Measurements from ENCODE around the gene NEURL1. TPM values are rescaled to one million over a fixed set of nuclear protein-coding genes. Genes with fewer than 3 reads are reported as not detected.
"Not testable (repeated sequence)": the region's sequence is repeated elsewhere in the genome, so short reads cannot be mapped to it uniquely, and the experiment has no call there.

The NEURL1 gene
- total RNA-seq, 1 experiment from 2014 or later = 4.8 TPM

DNA sequence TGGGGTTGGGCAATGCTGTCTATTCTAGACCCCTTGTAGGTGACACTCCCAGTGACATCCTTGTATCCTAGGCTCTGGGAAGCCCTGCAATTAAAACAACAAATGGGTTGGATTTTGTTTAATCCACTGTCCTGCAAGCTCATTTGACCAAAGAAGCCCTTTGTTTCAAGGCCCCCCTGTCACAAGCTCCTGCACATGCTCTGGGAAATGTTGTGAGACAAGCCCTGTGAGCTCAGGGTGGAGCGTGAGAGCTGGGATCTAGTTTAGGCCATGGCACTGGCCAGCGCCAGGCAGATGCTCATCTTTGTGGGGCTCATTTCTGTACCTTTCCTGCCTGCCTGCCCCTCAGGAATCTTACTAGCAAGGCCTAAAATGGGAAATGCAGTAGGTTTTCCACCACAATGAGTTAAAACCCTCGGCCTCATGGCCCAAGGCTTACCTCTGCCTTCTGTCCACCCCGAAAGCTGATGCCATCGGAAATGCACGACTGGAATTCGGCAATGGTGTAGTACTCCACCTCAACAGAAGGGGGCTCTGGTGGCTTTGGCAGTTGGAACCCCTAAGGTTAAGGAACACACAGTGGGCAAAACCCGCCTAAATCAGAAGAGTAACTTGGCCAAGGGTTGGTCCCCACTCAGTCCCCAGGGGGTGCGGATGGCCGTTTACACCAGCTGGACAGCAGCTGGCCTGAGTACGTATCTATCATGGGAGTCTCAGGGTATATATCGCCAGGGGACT is 112.0 kb downstream of the NEURL1 start:
- no peaks in the 10 kb centered on the region for H4K20me1 ChIP-seq (ENCODE audit: insufficient read depth)
- no TSS peak for BruUV-seq (replicated peaks)
- ChIA-PET POLR2A (ENCODE audit: unreplicated experiment) (no interaction called here), CTCF (no interaction called here)
- no peaks in the 10 kb centered on the region for H3K9me2 ChIP-seq (ENCODE audit: insufficient read depth)
- intact Hi-C loops (cut with micrococcal nuclease; ENCODE audit: unreplicated experiment) = no loop called here
- no peak overlapping the region for H3K27ac ChIP-seq
- no peaks in the 10 kb centered on the region for H3K36me3 ChIP-seq (ENCODE audit: low read depth)
- no peaks in the 10 kb centered on the region for H3K9me3 ChIP-seq (ENCODE audit: insufficient read depth, low read depth)
- no peak for TF ChIP-seq EZH2 (IDR thresholded peaks at IDR 0.05; ENCODE audit: low read depth)
- TF ChIP-seq, protein P1, sequence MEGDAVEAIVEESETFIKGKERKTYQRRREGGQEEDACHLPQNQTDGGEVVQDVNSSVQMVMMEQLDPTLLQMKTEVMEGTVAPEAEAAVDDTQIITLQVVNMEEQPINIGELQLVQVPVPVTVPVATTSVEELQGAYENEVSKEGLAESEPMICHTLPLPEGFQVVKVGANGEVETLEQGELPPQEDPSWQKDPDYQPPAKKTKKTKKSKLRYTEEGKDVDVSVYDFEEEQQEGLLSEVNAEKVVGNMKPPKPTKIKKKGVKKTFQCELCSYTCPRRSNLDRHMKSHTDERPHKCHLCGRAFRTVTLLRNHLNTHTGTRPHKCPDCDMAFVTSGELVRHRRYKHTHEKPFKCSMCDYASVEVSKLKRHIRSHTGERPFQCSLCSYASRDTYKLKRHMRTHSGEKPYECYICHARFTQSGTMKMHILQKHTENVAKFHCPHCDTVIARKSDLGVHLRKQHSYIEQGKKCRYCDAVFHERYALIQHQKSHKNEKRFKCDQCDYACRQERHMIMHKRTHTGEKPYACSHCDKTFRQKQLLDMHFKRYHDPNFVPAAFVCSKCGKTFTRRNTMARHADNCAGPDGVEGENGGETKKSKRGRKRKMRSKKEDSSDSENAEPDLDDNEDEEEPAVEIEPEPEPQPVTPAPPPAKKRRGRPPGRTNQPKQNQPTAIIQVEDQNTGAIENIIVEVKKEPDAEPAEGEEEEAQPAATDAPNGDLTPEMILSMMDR (conservative IDR thresholded peaks at IDR 0.05) = peak; percentile 63
- H3F3A ChIP-seq (ENCODE audit: insufficient read depth, low read depth) = no peaks in the 10 kb centered on the region
- no peak overlapping the region for H3K4me3 ChIP-seq
- no peaks in the 10 kb centered on the region for H3K4me1 ChIP-seq (replicated peaks; ENCODE audit: insufficient read depth)
- H2AFZ ChIP-seq = no peak overlapping the region
- no peaks in the 10 kb centered on the region for H3K27me3 ChIP-seq (ENCODE audit: insufficient read depth, low read depth)
- peak in 1 of 2 experiments; percentile 15 for DNase-seq
- no peak overlapping the region for H3K4me2 ChIP-seq
- H3K79me2 ChIP-seq (ENCODE audit: low read depth) = no peaks in the 10 kb centered on the region

DNA sequence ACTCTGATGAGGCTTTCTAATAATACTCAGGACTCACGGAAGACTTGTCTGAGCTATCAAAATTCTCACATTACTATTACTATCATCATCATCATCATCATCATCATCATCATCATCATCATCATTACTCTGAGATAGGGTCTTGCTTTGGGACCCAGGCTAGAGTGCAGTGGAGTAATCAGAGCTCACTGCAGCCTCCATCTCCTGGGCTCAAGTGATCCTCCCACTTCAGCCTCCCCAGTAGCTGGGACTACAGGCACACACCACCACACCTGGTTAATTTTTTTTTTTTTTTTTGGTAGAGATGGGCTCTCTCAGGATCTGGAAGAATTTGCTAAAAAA is 112.6 kb downstream of the NEURL1 start:
- H3K4me2 ChIP-seq; H3K27me3 ChIP-seq (ENCODE audit: insufficient read depth, low read depth); H3K27ac ChIP-seq; DNase-seq; POLR2A ChIA-PET (ENCODE audit: unreplicated experiment); H3K4me1 ChIP-seq (replicated peaks; ENCODE audit: insufficient read depth); CTCF ChIA-PET; BruUV-seq (replicated peaks); H2AFZ ChIP-seq; H4K20me1 ChIP-seq (ENCODE audit: insufficient read depth); H3K9me3 ChIP-seq (ENCODE audit: insufficient read depth, low read depth); H3F3A ChIP-seq (ENCODE audit: insufficient read depth, low read depth); H3K4me3 ChIP-seq; intact Hi-C loops (cut with micrococcal nuclease; ENCODE audit: unreplicated experiment); H3K36me3 ChIP-seq (ENCODE audit: low read depth); H3K79me2 ChIP-seq (ENCODE audit: low read depth); H3K9me2 ChIP-seq (ENCODE audit: insufficient read depth): not testable (repeated sequence)

DNA sequence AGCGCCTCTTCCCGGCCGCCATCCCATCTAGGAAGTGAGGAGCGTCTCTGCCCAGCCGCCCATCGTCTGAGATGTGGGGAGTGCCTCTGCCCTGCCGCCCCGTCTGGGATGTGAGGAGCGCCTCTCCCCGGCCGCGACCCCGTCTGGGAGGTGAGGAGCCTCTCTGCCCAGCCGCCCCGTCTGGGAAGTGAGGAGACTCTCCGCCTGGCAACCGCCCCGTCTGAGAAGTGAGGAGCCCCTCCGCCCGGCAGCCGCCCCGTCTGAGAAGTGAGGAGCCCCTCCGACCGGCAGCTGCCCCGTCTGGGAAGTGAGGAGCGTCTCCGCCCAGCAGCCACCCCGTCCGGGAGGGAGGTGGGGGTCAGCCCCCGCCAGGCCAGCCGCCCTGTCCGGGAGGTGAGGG is 113.5 kb downstream of the NEURL1 start:
- BruUV-seq (replicated peaks); H3K4me3 ChIP-seq; H3K27me3 ChIP-seq (ENCODE audit: insufficient read depth, low read depth); H3K4me2 ChIP-seq; H4K20me1 ChIP-seq (ENCODE audit: insufficient read depth); H3K36me3 ChIP-seq (ENCODE audit: low read depth); H3K9me2 ChIP-seq (ENCODE audit: insufficient read depth); DNase-seq; H3K27ac ChIP-seq; POLR2A ChIA-PET (ENCODE audit: unreplicated experiment); H3F3A ChIP-seq (ENCODE audit: insufficient read depth, low read depth); intact Hi-C loops (cut with micrococcal nuclease; ENCODE audit: unreplicated experiment); H2AFZ ChIP-seq; H3K4me1 ChIP-seq (replicated peaks; ENCODE audit: insufficient read depth); CTCF ChIA-PET; H3K9me3 ChIP-seq (ENCODE audit: insufficient read depth, low read depth); H3K79me2 ChIP-seq (ENCODE audit: low read depth): not testable (repeated sequence)

DNA sequence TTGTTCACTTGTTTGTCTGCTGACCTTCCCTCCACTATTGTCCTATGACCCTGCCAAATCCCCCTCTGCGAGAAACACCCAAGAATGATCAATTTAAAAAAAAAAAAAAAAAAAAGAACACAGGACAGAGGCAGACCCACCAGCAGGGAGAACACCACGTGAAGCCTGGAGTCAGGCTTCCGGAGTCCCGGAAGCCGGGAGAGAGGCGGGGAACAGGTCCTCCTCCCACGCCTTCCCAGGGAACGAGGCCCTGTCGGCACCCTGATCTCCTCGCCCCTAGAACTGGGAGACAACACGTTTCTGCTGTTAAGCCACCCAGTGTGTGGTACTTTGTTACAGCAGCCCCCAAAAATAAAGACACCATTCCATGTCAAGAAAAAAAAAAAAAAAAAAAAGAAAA is 114.6 kb downstream of the NEURL1 start:
- H2AFZ ChIP-seq; H3F3A ChIP-seq (ENCODE audit: insufficient read depth, low read depth); H3K79me2 ChIP-seq (ENCODE audit: low read depth); H3K9me2 ChIP-seq (ENCODE audit: insufficient read depth); H3K27ac ChIP-seq; H3K4me1 ChIP-seq (replicated peaks; ENCODE audit: insufficient read depth); H3K4me3 ChIP-seq; BruUV-seq (replicated peaks); H4K20me1 ChIP-seq (ENCODE audit: insufficient read depth); CTCF ChIA-PET; H3K9me3 ChIP-seq (ENCODE audit: insufficient read depth, low read depth); H3K36me3 ChIP-seq (ENCODE audit: low read depth); POLR2A ChIA-PET (ENCODE audit: unreplicated experiment); intact Hi-C loops (cut with micrococcal nuclease; ENCODE audit: unreplicated experiment); H3K27me3 ChIP-seq (ENCODE audit: insufficient read depth, low read depth); DNase-seq; H3K4me2 ChIP-seq: not testable (repeated sequence)
